Panc1 (cell line): ENCODE measurements around the gene PRUNE1. TPM values are rescaled to one million over a fixed set of nuclear protein-coding genes. Genes with fewer than 3 reads are reported as not detected.

Experiments used
- ATAC-seq: fragments of 200-7000 bp; cut with Tn5 transposase; 2 replicates; pipeline ENCODE4 v1.9.1; 2020; ENCODE audit warnings: mild to moderate bottlenecking, moderate library complexity
- BruUV-seq: library from RNA; stranded (reverse); fragments of 400-500 nt; replicated peaks from 2 replicates; lab custom pipeline; 2021; lab: Mats Ljungman, UMichigan
- CTCF ChIA-PET: fragments of 300-600 bp; sonication (Branson Sonifier 250); formaldehyde crosslinking; loops from one replicate; lab custom pipeline; 2022; ENCODE audit warnings: antibody characterized with exemption; lab: Charles Lee
- POLR2A ChIA-PET: fragments of 300-600 bp; sonication (Branson Sonifier 250); formaldehyde crosslinking; loops from one replicate; lab custom pipeline; 2022; ENCODE audit warnings: antibody characterized with exemption; lab: Charles Lee
- DNase-seq: peaks from one replicate; pipeline ENCODE4 v3.0.0-alpha.2; 2010; ENCODE audit warnings: low read depth, low spot score
- H3K27ac ChIP-seq: 2 replicates; pipeline ENCODE4 v1.5.1; 2011; ENCODE audit warnings: mild to moderate bottlenecking, low read length, inconsistent platforms
- H3K27me3 ChIP-seq: fragments of 200-500 bp; sonication (Bioruptor generic); 2 replicates; pipeline ENCODE4 v1.6.0; 2014; ENCODE audit warnings: low read length, inconsistent platforms; ENCODE audit not compliant: control insufficient read depth, insufficient read depth
- H3K36me3 ChIP-seq: fragments of 200-500 bp; sonication (Bioruptor generic); 2 replicates; pipeline ENCODE4 v1.5.1; 2014; ENCODE audit warnings: inconsistent platforms, mild to moderate bottlenecking, low read length, moderate library complexity; ENCODE audit not compliant: control insufficient read depth, insufficient read depth
- H3K4me1 ChIP-seq: 2 replicates; pipeline ENCODE4 v1.5.1; 2011; ENCODE audit warnings: inconsistent platforms, mild to moderate bottlenecking, low read length, moderate library complexity; ENCODE audit not compliant: control insufficient read depth, insufficient read depth
- H3K4me3 ChIP-seq, 2 experiments: 2 replicates each; pipeline ENCODE4 v1.5.1; 2011 to 2012; ENCODE audit warnings: low read depth in 2 of 2, low read length in 2 of 2, mild to moderate bottlenecking in 2 of 2, inconsistent platforms in 1 of 2, moderate library complexity in 1 of 2
- H3K9me3 ChIP-seq: fragments of 200-500 bp; sonication (Bioruptor generic); 2 replicates; pipeline ENCODE4 v1.5.1; 2014; ENCODE audit warnings: low read depth, mild to moderate bottlenecking, inconsistent platforms, low read length, moderate library complexity; ENCODE audit not compliant: control insufficient read depth, insufficient read depth
- CTCF ChIP-seq: fragments of 450-650 bp; IDR thresholded peaks from 2 replicates; pipeline ENCODE4 v1.5.1; 2017; ENCODE audit warnings: mild to moderate bottlenecking
- POLR2AphosphoS5 ChIP-seq: IDR thresholded peaks from 2 replicates; pipeline ENCODE4 v1.6.1; 2012; ENCODE audit warnings: mild to moderate bottlenecking, low read depth, low read length, moderate library complexity
- REST ChIP-seq, 2 experiments: IDR thresholded peaks; 2 replicates each; pipeline ENCODE4 v1.6.1; 2011 to 2012; ENCODE audit warnings: low read depth in 2 of 2, control low read depth in 1 of 2, low read length in 1 of 2, mild to moderate bottlenecking in 1 of 2, moderate library complexity in 1 of 2; ENCODE audit not compliant: insufficient read depth in 1 of 2
- SIN3A ChIP-seq: IDR thresholded peaks from 2 replicates; pipeline ENCODE4 v1.6.1; 2012; ENCODE audit warnings: low read depth, mild to moderate bottlenecking, low read length, moderate library complexity, borderline replicate concordance; ENCODE audit not compliant: insufficient read depth
- TCF7L2 ChIP-seq: IDR thresholded peaks from 2 replicates; pipeline ENCODE4 v1.6.1; 2011; ENCODE audit warnings: mild to moderate bottlenecking, low read depth, low read length, inconsistent platforms
- in situ Hi-C: cut with HindIII; loops from 2 replicates; pipeline ENCODE4 v1.10.0; 2016; ENCODE audit warnings: low sequenced_read_pairs, low pct_unique_long_range_greater_than_20kb
- intact Hi-C: fragments of 100-400 bp; cut with micrococcal nuclease; formaldehyde crosslinking; loops from one replicate; pipeline ENCODE4 v1.10.0; 2022; ENCODE audit not compliant: unreplicated experiment
- total RNA-seq: library from RNA; stranded (reverse); gene quantifications from one replicate; pipeline ENCODE4 v1.2.1, GENCODE V29; 2021; ENCODE audit not compliant: unreplicated experiment

Gene PRUNE1
- total RNA-seq, 1 experiment from 2014 or later, result 16.2 TPM

DNA sequence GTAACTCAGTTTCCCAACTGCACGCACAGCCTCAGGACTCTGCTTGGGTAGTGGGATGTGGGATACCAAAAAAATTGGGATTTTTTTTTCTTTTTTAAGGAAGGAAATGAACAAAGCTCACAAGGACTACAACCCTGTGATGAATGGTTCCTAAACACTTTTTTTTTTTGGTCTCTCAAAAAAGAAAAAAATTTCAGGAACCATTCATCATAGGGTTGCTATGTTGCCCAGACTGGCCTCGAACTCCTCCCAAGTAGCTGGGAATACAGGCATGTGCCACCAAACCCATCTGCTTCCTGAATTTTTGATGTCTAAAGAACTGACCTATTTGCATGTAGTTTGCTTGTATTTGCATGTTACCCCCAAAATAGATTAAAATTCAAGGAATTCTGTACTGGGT, 8.3 kb upstream of the PRUNE1 start:
- Histone ChIP-seq H3K9me3 (no peaks in the 10 kb centered on the region), H3K36me3 (no peaks in the 10 kb centered on the region), H3K4me3 (no peak overlapping the region), H3K27ac (no peak overlapping the region), H3K27me3 (no peaks in the 10 kb centered on the region), H3K4me1 (peaks cover 5% of the 10 kb centered on the region; the same call in 1 of the 2 replicates)
- intact Hi-C loops, result no loop called here
- no TSS peak for BruUV-seq
- in situ Hi-C loops, result no loop called here
- ChIA-PET POLR2A (no interaction called here), CTCF (no interaction called here)
- DNase-seq (no peak), ATAC-seq (no peak)
- no peak for TF ChIP-seq SIN3A
- TF ChIP-seq TCF7L2, result no peak
- no peak for TF ChIP-seq CTCF
- TF ChIP-seq POLR2AphosphoS5, result no peak
- no peak for TF ChIP-seq REST (IDR thresholded peaks at IDR 0.05; ENCODE audit: insufficient read depth in 1 of 2, low read depth in 2 of 2, low read length in 1 of 2)

DNA sequence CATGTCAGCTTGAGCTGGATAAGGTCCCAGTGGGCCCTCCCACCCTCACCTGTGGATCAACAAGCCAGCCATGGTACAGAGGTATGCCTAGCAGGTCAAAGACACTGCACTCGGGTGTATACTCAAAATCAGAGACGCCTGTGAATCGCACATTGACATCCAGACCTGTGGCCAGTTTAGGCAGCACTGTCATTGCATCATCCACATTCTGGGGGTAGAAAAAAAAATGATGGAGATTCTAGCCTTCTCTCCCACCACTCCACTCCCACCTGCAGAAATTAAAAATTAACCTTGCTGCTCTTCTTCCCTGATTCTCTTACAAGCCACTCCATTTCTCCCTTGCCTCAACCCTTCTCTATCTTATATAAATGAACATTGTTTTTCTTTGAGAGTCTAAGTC, 7.8 kb upstream of the PRUNE1 start:
- Histone ChIP-seq H3K4me1 (peaks cover 5% of the 10 kb centered on the region; the same call in 1 of the 2 replicates), H3K27ac (no peak overlapping the region), H3K9me3 (no peaks in the 10 kb centered on the region), H3K27me3 (no peaks in the 10 kb centered on the region), H3K4me3 (no peak overlapping the region), H3K36me3 (no peaks in the 10 kb centered on the region)
- no peak for ATAC-seq
- no peak for TF ChIP-seq TCF7L2
- no peak for TF ChIP-seq REST (IDR thresholded peaks at IDR 0.05; ENCODE audit: insufficient read depth in 1 of 2, low read depth in 2 of 2, low read length in 1 of 2)
- TF ChIP-seq POLR2AphosphoS5, result no peak
- TF ChIP-seq CTCF, result no peak
- ChIA-PET CTCF (no interaction called here), POLR2A (no interaction called here)
- DNase-seq, result no peak
- intact Hi-C loops, result no loop called here
- in situ Hi-C loops, result no loop called here
- no TSS peak for BruUV-seq
